ENCODE measurements around the gene CCDC192.

CCDC192 gene

DNA sequence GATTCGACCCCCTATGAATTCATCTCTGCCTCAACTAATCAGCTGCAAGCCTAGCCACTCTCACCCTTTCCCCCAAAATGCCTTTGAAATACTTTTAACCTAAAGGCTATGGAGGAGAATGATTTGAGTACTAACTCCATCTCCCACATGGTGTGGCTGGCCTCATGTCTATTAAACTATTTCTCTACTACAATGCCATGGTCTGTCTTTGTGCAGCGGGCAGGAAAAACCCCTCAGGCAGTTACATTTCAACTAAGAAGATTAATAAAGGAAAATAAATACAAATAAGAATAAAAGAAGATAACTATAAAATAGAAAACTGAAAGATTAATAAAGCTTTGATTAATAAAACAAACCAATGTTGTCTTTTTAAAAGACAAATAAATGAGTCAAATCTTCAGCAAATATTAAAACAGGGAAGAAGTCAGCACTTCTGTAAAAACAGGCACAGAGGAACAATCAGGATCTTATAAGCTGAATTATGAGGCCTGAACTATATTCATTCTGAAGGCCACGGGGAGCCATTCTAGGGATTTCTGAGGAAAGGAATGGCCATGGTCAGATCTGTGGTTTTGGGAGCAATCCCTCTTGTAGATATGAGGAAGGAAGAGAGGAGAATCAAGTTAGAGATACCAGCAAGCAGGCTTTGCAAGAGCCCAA, 264.3 kb downstream of the CCDC192 start:
- no peak overlapping the region; the same call in 1 of the 2 replicates for H3K27ac ChIP-seq
- no peak for TF ChIP-seq ZFX (IDR thresholded peaks at IDR 0.05)
- TF ChIP-seq, protein P1, sequence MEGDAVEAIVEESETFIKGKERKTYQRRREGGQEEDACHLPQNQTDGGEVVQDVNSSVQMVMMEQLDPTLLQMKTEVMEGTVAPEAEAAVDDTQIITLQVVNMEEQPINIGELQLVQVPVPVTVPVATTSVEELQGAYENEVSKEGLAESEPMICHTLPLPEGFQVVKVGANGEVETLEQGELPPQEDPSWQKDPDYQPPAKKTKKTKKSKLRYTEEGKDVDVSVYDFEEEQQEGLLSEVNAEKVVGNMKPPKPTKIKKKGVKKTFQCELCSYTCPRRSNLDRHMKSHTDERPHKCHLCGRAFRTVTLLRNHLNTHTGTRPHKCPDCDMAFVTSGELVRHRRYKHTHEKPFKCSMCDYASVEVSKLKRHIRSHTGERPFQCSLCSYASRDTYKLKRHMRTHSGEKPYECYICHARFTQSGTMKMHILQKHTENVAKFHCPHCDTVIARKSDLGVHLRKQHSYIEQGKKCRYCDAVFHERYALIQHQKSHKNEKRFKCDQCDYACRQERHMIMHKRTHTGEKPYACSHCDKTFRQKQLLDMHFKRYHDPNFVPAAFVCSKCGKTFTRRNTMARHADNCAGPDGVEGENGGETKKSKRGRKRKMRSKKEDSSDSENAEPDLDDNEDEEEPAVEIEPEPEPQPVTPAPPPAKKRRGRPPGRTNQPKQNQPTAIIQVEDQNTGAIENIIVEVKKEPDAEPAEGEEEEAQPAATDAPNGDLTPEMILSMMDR (conservative IDR thresholded peaks at IDR 0.05), result no peak

DNA sequence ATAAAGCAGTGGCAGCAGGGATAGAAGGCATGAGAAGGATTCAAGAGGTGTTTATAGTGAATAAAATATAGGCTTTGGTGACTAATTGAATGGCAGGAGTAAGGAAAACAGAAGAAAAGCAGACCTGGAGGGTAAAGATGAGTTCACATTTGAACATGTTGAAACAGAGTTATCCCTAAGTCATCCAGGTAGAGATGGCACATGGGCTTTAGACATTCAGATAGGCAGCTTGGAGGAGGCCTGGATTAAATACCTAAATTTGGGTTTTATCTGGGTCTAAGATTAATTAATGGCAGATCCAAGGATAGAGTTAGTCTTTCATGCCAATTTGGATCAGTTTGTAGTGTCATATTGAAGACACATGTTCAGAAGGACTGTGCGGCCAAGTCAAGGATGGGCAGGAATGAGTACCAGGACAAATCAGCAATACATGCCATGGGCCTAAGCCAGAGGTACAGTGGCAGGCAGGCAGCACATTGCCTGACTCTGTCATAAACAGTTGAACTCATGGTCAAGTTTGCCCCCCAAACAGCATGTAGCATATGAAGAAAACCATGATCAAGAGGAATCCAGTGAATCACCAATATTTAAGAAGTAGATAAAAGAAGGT, 264.9 kb downstream of the CCDC192 start:
- H3K27ac ChIP-seq, result no peak overlapping the region
- TF ChIP-seq ZFX (IDR thresholded peaks at IDR 0.05), result no peak
- TF ChIP-seq, protein P1 (conservative IDR thresholded peaks at IDR 0.05), result no peak

DNA sequence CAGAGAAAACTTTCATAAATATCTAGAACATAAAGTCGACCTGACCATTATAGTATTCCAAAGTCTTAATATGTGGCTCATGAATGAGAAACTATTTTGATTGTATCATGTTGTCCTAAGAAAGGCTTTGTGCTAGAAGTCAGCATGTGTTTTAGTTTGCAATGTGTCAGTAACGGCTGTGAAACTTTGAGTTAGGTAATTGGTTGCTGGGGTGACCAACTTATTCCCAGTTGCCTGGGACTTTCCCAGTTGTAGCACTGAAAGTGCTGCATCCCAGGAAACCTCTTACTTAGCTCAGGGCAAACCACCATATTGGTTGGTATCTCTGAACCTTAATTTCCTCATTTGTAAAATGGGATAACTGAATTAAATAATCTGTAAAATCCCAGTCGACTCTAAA, 265.8 kb downstream of the CCDC192 start:
- no peak overlapping the region for H3K27ac ChIP-seq
- TF ChIP-seq, protein P1 (conservative IDR thresholded peaks at IDR 0.05), result no peak
- no peak for TF ChIP-seq ZFX (IDR thresholded peaks at IDR 0.05)

DNA sequence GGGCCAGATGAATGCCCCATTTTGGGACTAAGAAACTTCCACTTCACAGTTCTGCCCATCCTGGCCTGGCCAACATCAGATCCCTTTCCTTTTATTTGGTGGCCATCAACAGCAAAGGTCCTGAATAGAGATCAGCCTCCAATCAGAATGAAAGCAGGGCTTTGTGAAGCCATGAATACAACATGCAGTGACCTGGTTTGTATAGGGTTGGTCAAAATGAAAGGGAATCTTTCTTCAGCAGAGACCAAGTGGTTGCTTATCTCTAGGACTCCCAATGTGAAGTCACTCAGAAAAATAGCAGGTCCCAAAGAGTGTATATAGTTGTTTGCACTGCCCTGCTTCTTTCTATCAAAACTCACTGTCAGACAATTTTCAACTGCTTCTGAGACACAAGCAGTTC, 266.5 kb downstream of the CCDC192 start:
- no peak overlapping the region for H3K27ac ChIP-seq
- TF ChIP-seq, protein P1 (conservative IDR thresholded peaks at IDR 0.05), result no peak
- no peak for TF ChIP-seq ZFX (IDR thresholded peaks at IDR 0.05)

DNA sequence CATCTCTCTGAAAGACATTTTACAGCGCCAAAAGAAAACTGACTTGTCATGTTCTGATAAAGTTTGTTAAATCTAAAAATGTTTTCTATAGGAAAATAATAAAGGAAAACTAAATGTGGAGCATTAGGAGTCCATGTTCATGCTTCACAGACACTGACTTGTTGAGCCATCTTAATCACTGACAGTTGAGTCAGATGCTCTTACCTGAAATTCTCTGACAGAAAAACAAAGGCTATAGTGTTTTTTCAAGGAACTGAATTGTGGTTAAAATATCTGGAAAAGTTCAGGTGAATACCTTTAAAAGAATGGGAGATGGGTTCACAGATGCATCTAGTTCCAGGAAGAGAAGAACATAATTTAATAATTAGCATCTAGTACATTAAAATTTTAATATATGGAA, 266.9 kb downstream of the CCDC192 start:
- no peak overlapping the region for H3K27ac ChIP-seq
- TF ChIP-seq, protein P1 (conservative IDR thresholded peaks at IDR 0.05), result no peak
- no peak for TF ChIP-seq ZFX (IDR thresholded peaks at IDR 0.05)

DNA sequence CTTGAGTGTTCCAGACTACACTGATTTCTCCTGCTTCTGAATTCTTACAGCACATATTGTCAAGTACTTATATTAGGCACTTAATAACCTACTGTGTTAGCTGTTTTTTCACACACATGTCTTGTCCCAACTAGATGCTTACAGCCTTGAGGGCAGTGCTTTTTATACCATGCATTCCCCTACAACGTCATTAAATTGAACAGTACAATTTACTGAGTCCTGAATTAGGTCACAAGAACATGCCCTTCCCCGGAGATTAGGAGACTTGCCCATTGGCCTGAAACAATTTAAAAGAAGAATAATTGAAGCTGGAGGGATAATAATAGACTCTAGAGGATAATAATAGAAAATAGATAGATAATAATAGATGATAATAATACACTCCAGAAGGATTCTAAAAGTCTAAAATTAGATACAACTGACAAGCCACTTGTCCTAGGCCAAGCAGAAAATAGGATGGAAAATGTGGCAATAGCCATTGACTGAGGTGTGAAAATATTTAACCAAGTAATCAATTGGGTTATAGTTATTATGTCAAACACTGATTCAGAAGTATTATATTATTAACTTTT, 267.7 kb downstream of the CCDC192 start:
- TF ChIP-seq ZFX (IDR thresholded peaks at IDR 0.05), result no peak
- TF ChIP-seq, protein P1 (conservative IDR thresholded peaks at IDR 0.05), result no peak
- no peak overlapping the region for H3K27ac ChIP-seq

DNA sequence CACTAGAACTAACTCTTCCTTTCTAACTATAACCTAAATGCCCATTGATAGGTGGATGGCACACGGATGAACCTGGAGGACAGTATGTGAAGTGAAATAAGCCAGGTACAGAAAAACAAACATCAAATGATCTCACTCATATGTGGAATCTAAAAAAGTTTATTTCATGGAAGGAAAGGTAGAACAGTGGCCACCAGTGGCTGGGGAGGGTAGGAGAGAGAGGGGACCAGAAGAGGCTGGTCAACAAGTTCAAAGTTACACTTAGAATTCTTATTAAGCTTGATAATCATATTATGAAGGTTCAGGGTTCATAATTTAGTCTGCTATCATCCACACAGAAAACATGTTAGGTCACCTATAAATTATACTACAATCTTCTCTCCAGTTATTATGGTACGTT, 272.8 kb downstream of the CCDC192 start:
- TF ChIP-seq ZFX (IDR thresholded peaks at IDR 0.05), result no peak
- TF ChIP-seq, protein P1 (conservative IDR thresholded peaks at IDR 0.05), result no peak; the same call in 1 of the 2 replicates
- H3K27ac ChIP-seq, result no peak overlapping the region
